ENCODE measurements around the gene RPL3.

DNA sequence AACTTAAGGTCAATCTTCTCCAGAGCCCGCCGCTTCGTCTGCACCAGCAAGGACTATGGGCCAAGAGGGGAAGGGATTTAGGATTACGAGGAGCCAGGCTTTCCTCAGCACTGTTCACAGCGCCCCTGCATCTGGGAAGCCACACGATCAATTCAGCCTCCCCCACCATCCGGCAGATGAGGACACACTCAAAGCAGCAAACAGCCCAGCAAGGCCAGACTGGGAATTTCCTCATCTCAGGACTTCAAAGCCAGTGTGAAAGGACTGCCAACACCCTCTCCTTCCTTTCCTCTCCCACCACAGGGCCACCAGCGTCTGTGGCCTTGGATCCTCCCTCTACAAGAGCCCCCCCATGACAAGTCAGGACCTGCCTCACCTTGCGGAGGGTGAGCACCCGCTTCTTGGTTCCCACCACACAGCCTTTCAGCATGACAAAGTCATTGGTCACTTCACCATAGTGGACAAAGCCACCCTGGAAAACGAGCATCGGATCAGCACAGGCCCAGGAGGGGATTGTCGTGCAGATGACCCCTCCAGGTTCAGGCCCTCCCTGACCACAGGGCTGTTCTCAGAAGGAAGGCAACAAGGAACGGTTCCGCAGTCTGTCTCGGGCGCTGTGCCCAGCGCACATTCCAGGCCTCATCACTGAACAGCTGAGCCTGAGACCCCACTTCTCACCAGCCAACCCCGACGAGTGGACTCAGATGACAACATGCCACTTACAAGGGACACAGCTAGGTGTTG, 6.0 kb downstream of the RPL3 start:
- TF ChIP-seq, protein P1, sequence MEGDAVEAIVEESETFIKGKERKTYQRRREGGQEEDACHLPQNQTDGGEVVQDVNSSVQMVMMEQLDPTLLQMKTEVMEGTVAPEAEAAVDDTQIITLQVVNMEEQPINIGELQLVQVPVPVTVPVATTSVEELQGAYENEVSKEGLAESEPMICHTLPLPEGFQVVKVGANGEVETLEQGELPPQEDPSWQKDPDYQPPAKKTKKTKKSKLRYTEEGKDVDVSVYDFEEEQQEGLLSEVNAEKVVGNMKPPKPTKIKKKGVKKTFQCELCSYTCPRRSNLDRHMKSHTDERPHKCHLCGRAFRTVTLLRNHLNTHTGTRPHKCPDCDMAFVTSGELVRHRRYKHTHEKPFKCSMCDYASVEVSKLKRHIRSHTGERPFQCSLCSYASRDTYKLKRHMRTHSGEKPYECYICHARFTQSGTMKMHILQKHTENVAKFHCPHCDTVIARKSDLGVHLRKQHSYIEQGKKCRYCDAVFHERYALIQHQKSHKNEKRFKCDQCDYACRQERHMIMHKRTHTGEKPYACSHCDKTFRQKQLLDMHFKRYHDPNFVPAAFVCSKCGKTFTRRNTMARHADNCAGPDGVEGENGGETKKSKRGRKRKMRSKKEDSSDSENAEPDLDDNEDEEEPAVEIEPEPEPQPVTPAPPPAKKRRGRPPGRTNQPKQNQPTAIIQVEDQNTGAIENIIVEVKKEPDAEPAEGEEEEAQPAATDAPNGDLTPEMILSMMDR (IDR thresholded peaks at IDR 0.05; ENCODE audit: low read depth, low read length, poor library complexity, severe bottlenecking), result no peak
- no peak for TF ChIP-seq EZH2phosphoT487 (IDR thresholded peaks at IDR 0.05; ENCODE audit: borderline replicate concordance, low read length)

Measured in DOHH2 (cell line).